Measurements from ENCODE around the gene UCP3. TPM values are rescaled to one million over a fixed set of nuclear protein-coding genes. Genes with fewer than 3 reads are reported as not detected.
A peak's percentile ranks its signal among the peaks of the same experiment; 100 is the strongest.

Gene UCP3
- total RNA-seq, 3 donors from 2014 or later = 1.6 to 5.9 (median 1.8) TPM

- H3K4me3 ChIP-seq = no peak overlapping the region
- no peaks in the 10 kb centered on the region for H3K9me3 ChIP-seq
- intact Hi-C loops (cut with DNase I; ENCODE audit: low total_unique reads) = no loop called here
- H3K36me3 ChIP-seq = no peaks in the 10 kb centered on the region
- no peak for TF ChIP-seq POLR2A (IDR thresholded peaks at IDR 0.05)
- no peak for TF ChIP-seq CTCF (IDR thresholded peaks at IDR 0.05)
- TF ChIP-seq POLR2AphosphoS5 (IDR thresholded peaks at IDR 0.05) = no peak
- no peaks in the 10 kb centered on the region for H3K27me3 ChIP-seq
- no peak for DNase-seq (ENCODE audit: low spot score in 2 of 2)
- H3K27ac ChIP-seq = no peak overlapping the region
- no peaks in the 10 kb centered on the region for H3K4me1 ChIP-seq
Observed at GRCh38 chr11:74044538-74044937, 35.7 kb upstream of the UCP3 start.

GRCh38 chr11:74043450-74043849 is 34.6 kb upstream of the UCP3 start:
- Histone ChIP-seq H3K9me3 (no peaks in the 10 kb centered on the region), H3K36me3 (no peaks in the 10 kb centered on the region), H3K27me3 (no peaks in the 10 kb centered on the region), H3K4me3 (no peak overlapping the region), H3K4me1 (no peaks in the 10 kb centered on the region), H3K27ac (no peak overlapping the region)
- DNase-seq (ENCODE audit: low spot score in 2 of 2) = no peak
- TF ChIP-seq POLR2A (IDR thresholded peaks at IDR 0.05) (no peak), CTCF (IDR thresholded peaks at IDR 0.05) (no peak)
- intact Hi-C loops (cut with DNase I; ENCODE audit: low total_unique reads) = no loop called here

GRCh38 chr11:74037309-74037708 is 28.4 kb upstream of the UCP3 start:
- H3K36me3 ChIP-seq = peaks cover 7% of the 10 kb centered on the region
- intact Hi-C loops (cut with DNase I; ENCODE audit: low total_unique reads) = no loop called here
- peak overlapping the region; percentile 80 to 84 for H3K27ac ChIP-seq
- no peak overlapping the region for H3K4me3 ChIP-seq
- TF ChIP-seq CTCF (IDR thresholded peaks at IDR 0.05) (no peak), POLR2A (IDR thresholded peaks at IDR 0.05) (no peak), POLR2AphosphoS5 (IDR thresholded peaks at IDR 0.05) (no peak)
- H3K27me3 ChIP-seq = no peaks in the 10 kb centered on the region
- peaks cover 0 to 7% of the 10 kb centered on the region in 2 donors for H3K4me1 ChIP-seq
- H3K9me3 ChIP-seq = no peaks in the 10 kb centered on the region
- DNase-seq (ENCODE audit: low spot score in 2 of 2) = no peak

GRCh38 chr11:74035264-74035663 is 26.4 kb upstream of the UCP3 start:
- Histone ChIP-seq H3K4me1 (peaks cover 0 to 7% of the 10 kb centered on the region in 2 donors), H3K27me3 (no peaks in the 10 kb centered on the region), H3K4me3 (no peak overlapping the region), H3K36me3 (peaks cover 7% of the 10 kb centered on the region), H3K27ac (peak overlapping the region; percentile 40 to 59), H3K9me3 (no peaks in the 10 kb centered on the region)
- DNase-seq (ENCODE audit: low spot score in 2 of 2) = no peak
- intact Hi-C loops (cut with DNase I; ENCODE audit: low total_unique reads) = no loop called here
- no peak for TF ChIP-seq POLR2A (IDR thresholded peaks at IDR 0.05)
- no peak for TF ChIP-seq POLR2AphosphoS5 (IDR thresholded peaks at IDR 0.05)
- TF ChIP-seq CTCF (IDR thresholded peaks at IDR 0.05) = no peak

- peaks cover 7% of the 10 kb centered on the region for H3K36me3 ChIP-seq
- H3K27me3 ChIP-seq = no peaks in the 10 kb centered on the region
- no peaks in the 10 kb centered on the region for H3K9me3 ChIP-seq
- no peak for TF ChIP-seq CTCF (IDR thresholded peaks at IDR 0.05)
- TF ChIP-seq POLR2A (IDR thresholded peaks at IDR 0.05) = no peak
- TF ChIP-seq POLR2AphosphoS5 (IDR thresholded peaks at IDR 0.05) = no peak
- DNase-seq (ENCODE audit: low spot score in 2 of 2) = no peak
- intact Hi-C loops (cut with DNase I; ENCODE audit: low total_unique reads) = no loop called here
- no peak overlapping the region for H3K4me3 ChIP-seq
- no peak overlapping the region for H3K27ac ChIP-seq
- peaks cover 0 to 7% of the 10 kb centered on the region in 2 donors for H3K4me1 ChIP-seq
Observed at GRCh38 chr11:74033046-74033445, 24.2 kb upstream of the UCP3 start.

All from breast epithelium (tissue), 4 donors.